ENCODE measurements around the gene ZNF648.
"Not testable (repeated sequence)": the region's sequence is repeated elsewhere in the genome, so short reads cannot be mapped to it uniquely, and the experiment has no call there.

ZNF648 gene

GRCh38 chr1:182069028-182069466 is 7.5 kb upstream of the ZNF648 start:
- peak in 1 of 6 experiments; percentile 8 for DNase-seq

- no peak for DNase-seq
Measured at GRCh38 chr1:182066934-182067333, 5.4 kb upstream of the ZNF648 start.

- DNase-seq, result no peak
Measured at GRCh38 chr1:182065126-182065845, 3.8 kb upstream of the ZNF648 start.

- no peak for DNase-seq
Measured at GRCh38 chr1:182064611-182065010, 3.1 kb upstream of the ZNF648 start.

- DNase-seq, result no peak
Measured at GRCh38 chr1:182062223-182062622, 711 bp upstream of the ZNF648 start.

- DNase-seq, result no peak
Measured at GRCh38 chr1:182060877-182061276, 635 bp downstream of the ZNF648 start.

- DNase-seq, result no peak
Measured at GRCh38 chr1:182059936-182060335, 1.6 kb downstream of the ZNF648 start.

- DNase-seq, result no peak
Measured at GRCh38 chr1:182056601-182057366, 4.7 kb downstream of the ZNF648 start.

- DNase-seq, result peak; percentile 11 to 61 (median 22)
Measured at GRCh38 chr1:182054698-182055326, 6.7 kb downstream of the ZNF648 start.

GRCh38 chr1:182052355-182052754 is 9.2 kb downstream of the ZNF648 start:
- no peak for DNase-seq

- DNase-seq, result no peak
Measured at GRCh38 chr1:182051938-182052337, 9.6 kb downstream of the ZNF648 start.

GRCh38 chr1:182050481-182051448 is 10.7 kb downstream of the ZNF648 start:
- DNase-seq, result no peak

GRCh38 chr1:182048562-182048961 is 12.9 kb downstream of the ZNF648 start:
- no peak for DNase-seq

- peak in 2 of 6 experiments; percentile 8 to 9 for DNase-seq
Measured at GRCh38 chr1:182046763-182047162, 14.7 kb downstream of the ZNF648 start.

GRCh38 chr1:182045481-182045880 is 16.0 kb downstream of the ZNF648 start:
- DNase-seq, result not testable (repeated sequence)

- no peak for DNase-seq
Measured at GRCh38 chr1:182041615-182042014, 19.9 kb downstream of the ZNF648 start.

GRCh38 chr1:182038220-182038619 is 23.3 kb downstream of the ZNF648 start:
- DNase-seq, result no peak

GRCh38 chr1:182035097-182035770 is 26.3 kb downstream of the ZNF648 start:
- no peak for DNase-seq

GRCh38 chr1:182032251-182032650 is 29.3 kb downstream of the ZNF648 start:
- DNase-seq, result no peak

GRCh38 chr1:182029379-182030331 is 31.9 kb downstream of the ZNF648 start:
- peak; percentile 96 to 99 (median 97) for DNase-seq

- peak in 1 of 6 experiments; percentile 45 for DNase-seq
Measured at GRCh38 chr1:182029002-182029378, 32.5 kb downstream of the ZNF648 start.
